Measurements from ENCODE around the gene RAB41.

GRCh38 chrX:70289168-70289792, 7.3 kb downstream of the RAB41 start:
- TF ChIP-seq, protein P1, sequence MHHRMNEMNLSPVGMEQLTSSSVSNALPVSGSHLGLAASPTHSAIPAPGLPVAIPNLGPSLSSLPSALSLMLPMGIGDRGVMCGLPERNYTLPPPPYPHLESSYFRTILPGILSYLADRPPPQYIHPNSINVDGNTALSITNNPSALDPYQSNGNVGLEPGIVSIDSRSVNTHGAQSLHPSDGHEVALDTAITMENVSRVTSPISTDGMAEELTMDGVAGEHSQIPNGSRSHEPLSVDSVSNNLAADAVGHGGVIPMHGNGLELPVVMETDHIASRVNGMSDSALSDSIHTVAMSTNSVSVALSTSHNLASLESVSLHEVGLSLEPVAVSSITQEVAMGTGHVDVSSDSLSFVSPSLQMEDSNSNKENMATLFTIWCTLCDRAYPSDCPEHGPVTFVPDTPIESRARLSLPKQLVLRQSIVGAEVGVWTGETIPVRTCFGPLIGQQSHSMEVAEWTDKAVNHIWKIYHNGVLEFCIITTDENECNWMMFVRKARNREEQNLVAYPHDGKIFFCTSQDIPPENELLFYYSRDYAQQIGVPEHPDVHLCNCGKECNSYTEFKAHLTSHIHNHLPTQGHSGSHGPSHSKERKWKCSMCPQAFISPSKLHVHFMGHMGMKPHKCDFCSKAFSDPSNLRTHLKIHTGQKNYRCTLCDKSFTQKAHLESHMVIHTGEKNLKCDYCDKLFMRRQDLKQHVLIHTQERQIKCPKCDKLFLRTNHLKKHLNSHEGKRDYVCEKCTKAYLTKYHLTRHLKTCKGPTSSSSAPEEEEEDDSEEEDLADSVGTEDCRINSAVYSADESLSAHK (CRISPR knock-in tag; IDR thresholded peaks at IDR 0.05; ENCODE audit: borderline replicate concordance), result no peak
- TF ChIP-seq SMAD3 (CRISPR knock-in tag; IDR thresholded peaks at IDR 0.05) (no peak), PREB (CRISPR knock-in tag; IDR thresholded peaks at IDR 0.05) (no peak), RXRA (CRISPR knock-in tag; IDR thresholded peaks at IDR 0.05) (no peak), PAWR (CRISPR knock-in tag; IDR thresholded peaks at IDR 0.05; ENCODE audit: borderline replicate concordance) (no peak)
